Smooth muscle cell (in vitro differentiated cells): Measurements from ENCODE around the gene DDX50. TPM values are rescaled to one million over a fixed set of nuclear protein-coding genes. Genes with fewer than 3 reads are reported as not detected.
A peak's percentile ranks its signal among the peaks of the same experiment; 100 is the strongest.

Experiments
- DNase-seq: peaks from one replicate; lab custom pipeline; 2025; ENCODE audit not compliant: unreplicated experiment; lab: John Stamatoyannopoulos, UW
- H2AFZ ChIP-seq: fragments of 200-600 bp; sonication (generic); 2 replicates; pipeline ENCODE4 v1.6.0; 2016; ENCODE audit warnings: antibody characterized with exemption, low read depth, mild to moderate bottlenecking
- H3F3A ChIP-seq: fragments of 200-600 bp; sonication (generic); 2 replicates; pipeline ENCODE4 v1.6.0; 2017; ENCODE audit warnings: antibody characterized with exemption, low read depth
- H3K27ac ChIP-seq: fragments of 200-600 bp; sonication (generic); 2 replicates; pipeline ENCODE4 v1.5.1; 2016; ENCODE audit warnings: low read depth, mild to moderate bottlenecking
- H3K27me3 ChIP-seq: fragments of 200-600 bp; sonication (generic); 2 replicates; pipeline ENCODE4 v1.6.1; 2016; ENCODE audit warnings: low read depth, mild to moderate bottlenecking
- H3K36me3 ChIP-seq: fragments of 200-600 bp; sonication (generic); 2 replicates; pipeline ENCODE4 v1.5.1; 2016; ENCODE audit warnings: low read depth
- H3K4me1 ChIP-seq: fragments of 200-600 bp; sonication (generic); 2 replicates; pipeline ENCODE4 v1.5.1; 2016; ENCODE audit warnings: low read depth
- H3K4me2 ChIP-seq: fragments of 200-600 bp; sonication (generic); 2 replicates; pipeline ENCODE4 v1.6.0; 2016; ENCODE audit warnings: mild to moderate bottlenecking
- H3K4me3 ChIP-seq: fragments of 200-600 bp; sonication (generic); 2 replicates; pipeline ENCODE4 v1.5.1; 2016; ENCODE audit warnings: mild to moderate bottlenecking
- H3K79me2 ChIP-seq: fragments of 200-600 bp; sonication (generic); 2 replicates; pipeline ENCODE4 v1.6.0; 2016; ENCODE audit warnings: low read depth, mild to moderate bottlenecking
- H3K9ac ChIP-seq: fragments of 200-600 bp; sonication (generic); 2 replicates; pipeline ENCODE4 v1.6.0; 2016; ENCODE audit warnings: low read depth
- H3K9me3 ChIP-seq: fragments of 200-600 bp; sonication (generic); replicated peaks from 2 replicates; pipeline ENCODE4 v1.5.1; 2016; ENCODE audit warnings: low read depth
- H4K20me1 ChIP-seq: fragments of 200-600 bp; sonication (generic); 2 replicates; pipeline ENCODE4 v1.6.0; 2016; ENCODE audit warnings: low read depth
- CTCF ChIP-seq: fragments of 200-600 bp; sonication (generic); IDR thresholded peaks from 2 replicates; pipeline ENCODE4 v1.5.1; 2017; ENCODE audit warnings: borderline replicate concordance, mild to moderate bottlenecking, antibody characterized with exemption; ENCODE audit not compliant: insufficient read depth, poor library complexity, severe bottlenecking
- WGBS: methylation state at CpG from one replicate; pipeline ENCODE4 v1.1.7; 2016; ENCODE audit warnings: low lambda C conversion rate; 5-methylcytosine and 5-hydroxymethylcytosine counted together
- polyA plus RNA-seq: library from polyadenylated mRNA; unstranded; fragments of >200 nt; fragmentation: Nextera tagmentation; extraction: Ambion mirVana; gene quantifications from 2 replicates; pipeline ENCODE4 v1.2.1, GENCODE V29; 2016
- total RNA-seq: library from RNA; depleted of rRNA; stranded (reverse); fragments of >200 nt; gene quantifications from 2 replicates; pipeline ENCODE4 v1.2.3, GENCODE V29; 2014

Gene DDX50
- total and polyA plus RNA-seq, 2 experiments from 2014 or later, result 35.9 to 42.9 TPM

GRCh38 chr10:68950598-68950997 lies 49.5 kb downstream of the DDX50 start:
- H3K27me3 ChIP-seq, result no peaks in the 10 kb centered on the region
- no peak for TF ChIP-seq CTCF
- 97% methylated on average over 3 of the region's 3 CpGs for WGBS

GRCh38 chr10:68954904-68955303 lies 53.8 kb downstream of the DDX50 start:
- no peak for DNase-seq
- Histone ChIP-seq H3K4me2 (peak overlapping the region; percentile 90), H3F3A (no peaks in the 10 kb centered on the region), H3K4me3 (peak overlapping the region; percentile 71), H2AFZ (no peak overlapping the region), H3K36me3 (peaks cover under 1% of the 10 kb centered on the region), H3K9me3 (no peaks in the 10 kb centered on the region), H3K4me1 (peaks cover 10% of the 10 kb centered on the region), H3K9ac (peak overlapping the region; percentile 76), H3K27me3 (no peaks in the 10 kb centered on the region), H4K20me1 (peaks cover 26% of the 10 kb centered on the region), H3K27ac (peak overlapping the region; percentile 89), H3K79me2 (peaks cover 32% of the 10 kb centered on the region)
- WGBS, result 94% methylated on average over 12 of the region's 12 CpGs
- TF ChIP-seq CTCF, result no peak

More at GRCh38 chr10:68950598-68950997, 49.5 kb downstream of the DDX50 start:
- peaks cover 20% of the 10 kb centered on the region for H3K36me3 ChIP-seq
- no peaks in the 10 kb centered on the region for H3K4me1 ChIP-seq
- H3K9ac ChIP-seq, result no peak overlapping the region
- no peak overlapping the region for H3K4me2 ChIP-seq
- no peaks in the 10 kb centered on the region for H3K79me2 ChIP-seq
- no peaks in the 10 kb centered on the region for H3F3A ChIP-seq
- no peaks in the 10 kb centered on the region for H4K20me1 ChIP-seq
- no peaks in the 10 kb centered on the region for H3K9me3 ChIP-seq
- no peak for DNase-seq
- H2AFZ ChIP-seq, result no peak overlapping the region
- H3K27ac ChIP-seq, result no peak overlapping the region
- no peak overlapping the region for H3K4me3 ChIP-seq

DNA sequence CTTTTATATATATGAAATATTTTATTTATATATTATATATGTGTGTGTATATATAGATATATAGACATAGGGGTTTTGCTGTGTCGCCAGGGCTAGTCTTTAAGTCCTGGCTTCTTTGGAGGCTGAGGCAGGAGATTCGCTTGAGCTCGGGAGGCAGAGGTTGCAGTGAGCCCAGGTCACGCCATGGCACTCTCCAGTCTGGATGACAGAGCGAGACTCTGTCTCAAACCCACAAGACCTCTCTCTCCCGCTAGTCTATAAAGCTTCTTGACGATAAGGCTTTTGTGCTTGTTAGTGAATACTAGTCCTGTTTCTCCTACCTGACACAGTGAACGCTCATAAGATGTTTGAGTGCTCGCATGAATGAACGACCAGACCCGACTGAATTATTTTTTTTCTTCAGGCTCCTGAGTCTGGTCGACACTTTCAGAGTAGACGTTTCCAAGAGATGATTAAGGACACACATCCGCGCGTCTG lies 54.3 kb downstream of the DDX50 start:
- Histone ChIP-seq H4K20me1 (peaks cover 30% of the 10 kb centered on the region), H3K9ac (peak overlapping the region; percentile 76), H3K27me3 (no peaks in the 10 kb centered on the region), H3K4me2 (peak overlapping the region; percentile 90), H3F3A (no peaks in the 10 kb centered on the region), H3K27ac (peak overlapping the region; percentile 89), H3K4me3 (peak overlapping the region; percentile 71), H3K4me1 (peaks cover 10% of the 10 kb centered on the region), H2AFZ (peak overlapping the region; percentile 90), H3K9me3 (no peaks in the 10 kb centered on the region), H3K36me3 (peaks cover 3% of the 10 kb centered on the region), H3K79me2 (peaks cover 37% of the 10 kb centered on the region)
- 10% methylated on average over 16 of the region's 16 CpGs for WGBS
- TF ChIP-seq CTCF, result no peak
- no peak for DNase-seq

- Histone ChIP-seq H3K4me3 (peak within 1 kb of the TSS; percentile 71), H3K79me2 (peaks cover 43% of the 10 kb centered on the region), H4K20me1 (peaks cover 34% of the 10 kb centered on the region), H3K4me2 (peak within 1 kb of the TSS; percentile 90), H3K27ac (peak within 1 kb of the TSS; percentile 89), H2AFZ (peak within 1 kb of the TSS; percentile 90), H3K9me3 (no peaks in the 10 kb centered on the region), H3K36me3 (peaks cover 3% of the 10 kb centered on the region), H3K27me3 (no peaks in the 10 kb centered on the region), H3K4me1 (peaks cover 10% of the 10 kb centered on the region), H3F3A (no peaks in the 10 kb centered on the region), H3K9ac (peak within 1 kb of the TSS; percentile 76)
- under 1% methylated on average over 50 of the region's 53 CpGs for WGBS
- TF ChIP-seq CTCF, result peak; percentile 52
- peak; percentile 68 for DNase-seq
Observed at GRCh38 chr10:68955832-68956532, 54.9 kb downstream of the DDX50 start, which contains the start of gene DDX21. DDX21 (plus strand) TSS chr10:68956170; CDS start chr10:68956226, 56 bp downstream.
